ENCODE results near the gene EGF.

Gene EGF

GRCh38 chr4:109994415-109994827, 81.7 kb downstream of the EGF start:
- no peak for DNase-seq (ENCODE audit: low spot score)

- DNase-seq (ENCODE audit: low spot score): no peak
Observed at GRCh38 chr4:109996526-109996925, 83.8 kb downstream of the EGF start.

- peak; percentile 67 for DNase-seq (ENCODE audit: low spot score)
Observed at GRCh38 chr4:109998867-109999584, 86.3 kb downstream of the EGF start.

GRCh38 chr4:109999585-109999912, 86.9 kb downstream of the EGF start:
- DNase-seq (ENCODE audit: low spot score): no peak

- DNase-seq (ENCODE audit: low spot score): no peak
Observed at GRCh38 chr4:110002326-110002725, 89.6 kb downstream of the EGF start.

GRCh38 chr4:110003401-110004187, 90.9 kb downstream of the EGF start:
- no peak for DNase-seq (ENCODE audit: low spot score)

- no peak for DNase-seq (ENCODE audit: low spot score)
Observed at GRCh38 chr4:110004556-110004955, 91.9 kb downstream of the EGF start.

GRCh38 chr4:110005461-110006056, 92.9 kb downstream of the EGF start:
- peak; percentile 72 for DNase-seq (ENCODE audit: low spot score)

DNA sequence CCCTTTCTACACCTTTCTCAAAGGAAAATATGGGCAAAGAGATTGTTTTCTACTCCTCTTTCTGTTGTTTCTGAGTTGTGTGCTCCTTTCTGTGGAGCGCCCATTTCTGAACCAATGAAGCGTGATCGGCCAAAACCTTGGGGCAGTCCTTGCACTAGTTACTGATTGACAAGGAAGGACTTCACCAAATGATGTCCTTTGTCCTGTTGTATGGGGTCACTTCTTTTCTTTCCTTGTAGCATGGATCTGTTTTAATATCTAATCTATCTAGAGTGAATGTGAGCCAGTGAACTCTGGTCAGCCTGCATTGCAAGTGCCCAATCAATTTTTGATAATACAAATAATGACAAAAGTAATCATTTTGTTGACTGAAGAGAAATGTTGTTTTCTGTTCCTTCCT, 94.5 kb downstream of the EGF start:
- no peak for DNase-seq (ENCODE audit: low spot score)

- no peak for DNase-seq (ENCODE audit: low spot score)
Observed at GRCh38 chr4:110008540-110008939, 95.9 kb downstream of the EGF start.

- no peak for DNase-seq (ENCODE audit: low spot score)
Observed at GRCh38 chr4:110009550-110009949, 96.9 kb downstream of the EGF start.

- DNase-seq (ENCODE audit: low spot score): no peak
Observed at GRCh38 chr4:110010797-110011196, 98.1 kb downstream of the EGF start.

- no peak for DNase-seq (ENCODE audit: low spot score)
Observed at GRCh38 chr4:110012917-110013316, 100.2 kb downstream of the EGF start.

GRCh38 chr4:110014233-110014632, 101.5 kb downstream of the EGF start:
- no peak for DNase-seq (ENCODE audit: low spot score)

DNA sequence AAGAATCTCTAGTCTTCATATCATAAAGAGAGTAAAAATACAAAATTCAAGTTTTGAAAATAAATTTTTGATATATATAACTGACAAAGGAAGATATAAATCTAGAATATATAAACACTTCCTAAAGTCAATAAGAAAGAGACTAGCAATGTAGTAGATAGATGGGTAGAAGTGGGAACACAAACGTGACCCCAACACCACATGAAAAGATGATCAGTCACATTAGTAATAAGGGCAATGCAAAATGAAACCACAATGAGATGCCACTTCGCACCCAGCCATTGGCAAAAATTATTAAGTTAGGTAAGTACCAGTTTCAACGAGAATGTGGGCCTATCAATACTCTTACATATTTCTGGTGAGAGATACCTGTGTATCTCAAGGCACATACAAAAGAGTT, 106.5 kb downstream of the EGF start:
- DNase-seq (ENCODE audit: low spot score): no peak

DNA sequence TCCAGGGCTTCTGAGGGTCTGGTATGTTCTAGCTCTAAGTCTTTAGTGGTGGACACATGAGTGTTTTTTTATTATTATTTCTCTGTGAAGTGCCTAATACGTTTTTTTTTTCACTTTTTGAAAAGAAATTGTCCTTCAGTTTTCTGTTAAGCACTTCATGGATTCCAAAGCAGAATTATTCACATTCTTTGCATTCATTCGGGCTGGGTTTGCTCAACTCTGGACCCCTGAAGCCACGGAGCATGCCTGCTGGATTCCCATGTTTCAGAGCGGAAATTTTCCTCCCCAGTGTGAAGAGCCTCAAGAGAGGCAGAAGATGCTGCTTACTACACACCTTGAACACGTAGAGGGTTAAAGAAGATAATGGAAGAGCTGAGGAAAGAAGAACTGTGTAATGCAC, 107.5 kb downstream of the EGF start:
- DNase-seq (ENCODE audit: low spot score): peak; percentile 19

- no peak for DNase-seq (ENCODE audit: low spot score)
Observed at GRCh38 chr4:110020646-110021443, 108.2 kb downstream of the EGF start.

- no peak for DNase-seq (ENCODE audit: low spot score)
Observed at GRCh38 chr4:110022457-110022856, 109.8 kb downstream of the EGF start.

GRCh38 chr4:110025056-110025455, 112.4 kb downstream of the EGF start:
- no peak for DNase-seq (ENCODE audit: low spot score)

DNA sequence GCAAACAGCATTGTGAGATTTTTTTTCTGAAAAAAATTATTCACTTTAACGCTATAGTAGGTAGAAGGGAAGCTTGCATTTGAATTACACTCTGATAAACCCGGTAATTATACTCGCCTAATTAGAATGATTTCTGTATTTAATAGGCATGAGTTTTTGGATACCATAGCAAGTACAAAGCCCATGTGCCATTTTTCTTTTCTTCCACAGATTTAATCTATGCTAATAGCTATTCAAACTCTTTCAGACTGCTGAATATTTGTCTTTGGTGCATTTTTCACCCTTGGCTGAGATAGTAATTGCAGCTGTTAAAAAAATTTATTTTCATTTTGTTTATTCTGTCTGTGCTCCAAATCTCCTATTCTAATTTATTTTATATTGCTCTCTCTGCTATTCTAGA, 113.0 kb downstream of the EGF start:
- DNase-seq (ENCODE audit: low spot score): no peak

GRCh38 chr4:110032603-110033002, 119.9 kb downstream of the EGF start:
- no peak for DNase-seq (ENCODE audit: low spot score)

GRCh38 chr4:110033355-110034025, 120.8 kb downstream of the EGF start:
- DNase-seq (ENCODE audit: low spot score): no peak
